ENCODE data around the gene STYK1. TPM values are rescaled to one million over a fixed set of nuclear protein-coding genes. Genes with fewer than 3 reads are reported as not detected.
"Not testable (repeated sequence)": the region's sequence is repeated elsewhere in the genome, so short reads cannot be mapped to it uniquely, and the experiment has no call there.

The STYK1 gene
- total and polyA plus RNA-seq, 4 donors: 0.03 to 1.3 (median 0.08) TPM; not detected in 1

DNA sequence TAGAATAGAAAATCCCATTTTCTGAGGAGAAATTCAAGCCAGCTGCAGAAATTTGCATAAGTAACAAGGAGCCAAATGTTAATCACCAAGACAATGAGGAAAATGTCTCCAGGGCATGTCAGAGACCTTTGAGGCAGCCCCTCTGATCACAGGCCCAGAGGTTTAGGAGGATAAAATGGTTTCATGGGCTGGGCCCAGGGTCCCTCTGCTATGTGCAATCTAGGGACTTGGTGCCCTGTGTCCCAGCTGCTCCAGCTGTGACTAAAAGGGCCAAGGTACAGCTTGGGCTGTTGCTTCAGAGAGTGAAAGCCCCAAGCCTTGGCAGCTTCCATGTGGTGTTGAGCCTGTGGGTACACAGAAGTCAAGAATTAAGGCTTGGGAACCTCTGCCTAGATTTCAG is 27.3 kb downstream of the STYK1 start:
- DNase-seq (ENCODE audit: low spot score); H3K27me3 ChIP-seq (ENCODE audit: control insufficient read depth in 4 of 4, insufficient read depth in 4 of 4, low read length in 3 of 4); H3K4me1 ChIP-seq (ENCODE audit: control insufficient read depth in 4 of 4, insufficient read depth in 4 of 4, low read length in 3 of 4); H3K9ac ChIP-seq (ENCODE audit: low read depth in 1 of 2, low read length in 2 of 2); H3K27ac ChIP-seq (ENCODE audit: low read depth in 1 of 2, low read length in 2 of 2); H3K36me3 ChIP-seq (ENCODE audit: control insufficient read depth in 4 of 4, insufficient read depth in 3 of 4, low read depth in 1 of 4, low read length in 3 of 4); H3K4me3 ChIP-seq (ENCODE audit: low read depth in 1 of 3, low read length in 3 of 3): not testable (repeated sequence)
- H3K9me3 ChIP-seq (ENCODE audit: control insufficient read depth in 4 of 4, low read length in 3 of 4): peaks cover 0 to 11% (median 2%) of the 10 kb centered on the region in 4 donors

DNA sequence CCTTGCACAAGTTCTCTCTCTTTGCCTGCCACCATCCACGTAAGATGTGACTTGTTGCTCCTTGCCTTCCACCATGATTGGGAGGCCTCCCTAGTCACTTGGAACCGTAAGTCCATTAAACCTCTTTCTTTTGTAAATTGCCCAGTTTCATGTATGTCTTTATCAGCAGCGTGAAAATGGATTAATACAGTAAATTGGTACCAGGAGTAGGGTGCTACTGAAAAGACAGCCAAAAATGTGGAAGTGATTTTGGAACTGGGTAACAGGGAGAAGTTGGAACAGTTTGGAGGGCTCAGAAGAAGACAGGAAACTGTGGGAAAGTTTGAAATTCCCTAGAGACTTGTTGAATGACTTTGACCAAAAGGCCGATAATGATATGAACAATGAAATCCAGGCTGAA is 27.9 kb downstream of the STYK1 start:
- H3K4me3 ChIP-seq (ENCODE audit: low read depth in 1 of 3, low read length in 3 of 3): no peak overlapping the region
- peaks cover 0 to 11% (median 5%) of the 10 kb centered on the region in 4 donors for H3K9me3 ChIP-seq (ENCODE audit: control insufficient read depth in 4 of 4, low read length in 3 of 4)
- no peaks in the 10 kb centered on the region for H3K36me3 ChIP-seq (ENCODE audit: control insufficient read depth in 4 of 4, insufficient read depth in 3 of 4, low read depth in 1 of 4, low read length in 3 of 4)
- H3K27me3 ChIP-seq (ENCODE audit: control insufficient read depth in 4 of 4, insufficient read depth in 4 of 4, low read length in 3 of 4): peaks cover 0 to 4% (median 0%) of the 10 kb centered on the region in 4 donors
- TF ChIP-seq RAD21 (IDR thresholded peaks at IDR 0.05): no peak
- no peak for TF ChIP-seq RXRA (IDR thresholded peaks at IDR 0.05)
- no peak for TF ChIP-seq EGR1 (IDR thresholded peaks at IDR 0.05; ENCODE audit: low read depth in 2 of 2)
- TF ChIP-seq HNF4A (conservative IDR thresholded peaks at IDR 0.05): no peak
- TF ChIP-seq, protein P1, sequence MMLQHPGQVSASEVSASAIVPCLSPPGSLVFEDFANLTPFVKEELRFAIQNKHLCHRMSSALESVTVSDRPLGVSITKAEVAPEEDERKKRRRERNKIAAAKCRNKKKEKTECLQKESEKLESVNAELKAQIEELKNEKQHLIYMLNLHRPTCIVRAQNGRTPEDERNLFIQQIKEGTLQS (IDR thresholded peaks at IDR 0.05): no peak
- no peak for TF ChIP-seq NR2F2 (IDR thresholded peaks at IDR 0.05)
- TF ChIP-seq HNF4G (IDR thresholded peaks at IDR 0.05): no peak
- no peak for TF ChIP-seq GABPA (IDR thresholded peaks at IDR 0.05 in 1 of 2, conservative IDR thresholded peaks at IDR 0.05 in 1 of 2)
- no peak for TF ChIP-seq JUND (IDR thresholded peaks at IDR 0.05)
- TF ChIP-seq, protein P2, sequence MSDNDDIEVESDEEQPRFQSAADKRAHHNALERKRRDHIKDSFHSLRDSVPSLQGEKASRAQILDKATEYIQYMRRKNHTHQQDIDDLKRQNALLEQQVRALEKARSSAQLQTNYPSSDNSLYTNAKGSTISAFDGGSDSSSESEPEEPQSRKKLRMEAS (IDR thresholded peaks at IDR 0.05): no peak
- no peak for TF ChIP-seq FOXA2 (IDR thresholded peaks at IDR 0.05)
- TF ChIP-seq TAF1 (conservative IDR thresholded peaks at IDR 0.05): no peak
- TF ChIP-seq, protein P3, sequence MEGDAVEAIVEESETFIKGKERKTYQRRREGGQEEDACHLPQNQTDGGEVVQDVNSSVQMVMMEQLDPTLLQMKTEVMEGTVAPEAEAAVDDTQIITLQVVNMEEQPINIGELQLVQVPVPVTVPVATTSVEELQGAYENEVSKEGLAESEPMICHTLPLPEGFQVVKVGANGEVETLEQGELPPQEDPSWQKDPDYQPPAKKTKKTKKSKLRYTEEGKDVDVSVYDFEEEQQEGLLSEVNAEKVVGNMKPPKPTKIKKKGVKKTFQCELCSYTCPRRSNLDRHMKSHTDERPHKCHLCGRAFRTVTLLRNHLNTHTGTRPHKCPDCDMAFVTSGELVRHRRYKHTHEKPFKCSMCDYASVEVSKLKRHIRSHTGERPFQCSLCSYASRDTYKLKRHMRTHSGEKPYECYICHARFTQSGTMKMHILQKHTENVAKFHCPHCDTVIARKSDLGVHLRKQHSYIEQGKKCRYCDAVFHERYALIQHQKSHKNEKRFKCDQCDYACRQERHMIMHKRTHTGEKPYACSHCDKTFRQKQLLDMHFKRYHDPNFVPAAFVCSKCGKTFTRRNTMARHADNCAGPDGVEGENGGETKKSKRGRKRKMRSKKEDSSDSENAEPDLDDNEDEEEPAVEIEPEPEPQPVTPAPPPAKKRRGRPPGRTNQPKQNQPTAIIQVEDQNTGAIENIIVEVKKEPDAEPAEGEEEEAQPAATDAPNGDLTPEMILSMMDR (IDR thresholded peaks at IDR 0.05; ENCODE audit: low read depth, low read length, missing input control): no peak
- no peak for TF ChIP-seq FOXA1 (IDR thresholded peaks at IDR 0.05)
- TF ChIP-seq, protein P4, sequence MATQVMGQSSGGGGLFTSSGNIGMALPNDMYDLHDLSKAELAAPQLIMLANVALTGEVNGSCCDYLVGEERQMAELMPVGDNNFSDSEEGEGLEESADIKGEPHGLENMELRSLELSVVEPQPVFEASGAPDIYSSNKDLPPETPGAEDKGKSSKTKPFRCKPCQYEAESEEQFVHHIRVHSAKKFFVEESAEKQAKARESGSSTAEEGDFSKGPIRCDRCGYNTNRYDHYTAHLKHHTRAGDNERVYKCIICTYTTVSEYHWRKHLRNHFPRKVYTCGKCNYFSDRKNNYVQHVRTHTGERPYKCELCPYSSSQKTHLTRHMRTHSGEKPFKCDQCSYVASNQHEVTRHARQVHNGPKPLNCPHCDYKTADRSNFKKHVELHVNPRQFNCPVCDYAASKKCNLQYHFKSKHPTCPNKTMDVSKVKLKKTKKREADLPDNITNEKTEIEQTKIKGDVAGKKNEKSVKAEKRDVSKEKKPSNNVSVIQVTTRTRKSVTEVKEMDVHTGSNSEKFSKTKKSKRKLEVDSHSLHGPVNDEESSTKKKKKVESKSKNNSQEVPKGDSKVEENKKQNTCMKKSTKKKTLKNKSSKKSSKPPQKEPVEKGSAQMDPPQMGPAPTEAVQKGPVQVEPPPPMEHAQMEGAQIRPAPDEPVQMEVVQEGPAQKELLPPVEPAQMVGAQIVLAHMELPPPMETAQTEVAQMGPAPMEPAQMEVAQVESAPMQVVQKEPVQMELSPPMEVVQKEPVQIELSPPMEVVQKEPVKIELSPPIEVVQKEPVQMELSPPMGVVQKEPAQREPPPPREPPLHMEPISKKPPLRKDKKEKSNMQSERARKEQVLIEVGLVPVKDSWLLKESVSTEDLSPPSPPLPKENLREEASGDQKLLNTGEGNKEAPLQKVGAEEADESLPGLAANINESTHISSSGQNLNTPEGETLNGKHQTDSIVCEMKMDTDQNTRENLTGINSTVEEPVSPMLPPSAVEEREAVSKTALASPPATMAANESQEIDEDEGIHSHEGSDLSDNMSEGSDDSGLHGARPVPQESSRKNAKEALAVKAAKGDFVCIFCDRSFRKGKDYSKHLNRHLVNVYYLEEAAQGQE (IDR thresholded peaks at IDR 0.05): no peak
- TF ChIP-seq, protein P5, sequence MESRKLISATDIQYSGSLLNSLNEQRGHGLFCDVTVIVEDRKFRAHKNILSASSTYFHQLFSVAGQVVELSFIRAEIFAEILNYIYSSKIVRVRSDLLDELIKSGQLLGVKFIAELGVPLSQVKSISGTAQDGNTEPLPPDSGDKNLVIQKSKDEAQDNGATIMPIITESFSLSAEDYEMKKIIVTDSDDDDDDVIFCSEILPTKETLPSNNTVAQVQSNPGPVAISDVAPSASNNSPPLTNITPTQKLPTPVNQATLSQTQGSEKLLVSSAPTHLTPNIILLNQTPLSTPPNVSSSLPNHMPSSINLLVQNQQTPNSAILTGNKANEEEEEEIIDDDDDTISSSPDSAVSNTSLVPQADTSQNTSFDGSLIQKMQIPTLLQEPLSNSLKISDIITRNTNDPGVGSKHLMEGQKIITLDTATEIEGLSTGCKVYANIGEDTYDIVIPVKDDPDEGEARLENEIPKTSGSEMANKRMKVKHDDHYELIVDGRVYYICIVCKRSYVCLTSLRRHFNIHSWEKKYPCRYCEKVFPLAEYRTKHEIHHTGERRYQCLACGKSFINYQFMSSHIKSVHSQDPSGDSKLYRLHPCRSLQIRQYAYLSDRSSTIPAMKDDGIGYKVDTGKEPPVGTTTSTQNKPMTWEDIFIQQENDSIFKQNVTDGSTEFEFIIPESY (IDR thresholded peaks at IDR 0.05): no peak
- no peak for TF ChIP-seq YY1 (IDR thresholded peaks at IDR 0.05)
- DNase-seq (ENCODE audit: low spot score): no peak
- H3K4me1 ChIP-seq (ENCODE audit: control insufficient read depth in 4 of 4, insufficient read depth in 4 of 4, low read length in 3 of 4): no peaks in the 10 kb centered on the region
- H3K9ac ChIP-seq (ENCODE audit: low read depth in 1 of 2, low read length in 2 of 2): no peak overlapping the region
- no peak overlapping the region for H3K27ac ChIP-seq (ENCODE audit: low read depth in 1 of 2, low read length in 2 of 2)
- WGBS: 79% methylated on average over 4 of the region's 4 CpGs

Measured in liver (tissue), 9 donors.